ENCODE measurements around the gene MAGIX.
A peak's percentile ranks its signal among the peaks of the same experiment; 100 is the strongest.
"Not testable (repeated sequence)": the region's sequence is repeated elsewhere in the genome, so short reads cannot be mapped to it uniquely, and the experiment has no call there.

MAGIX gene

GRCh38 chrX:49162620-49163019 is at the start of gene MAGIX:
Gene MAGIX (plus strand): TSS chrX:49162758. CDS start chrX:49162890, 132 bp downstream.
- no peak for DNase-seq

GRCh38 chrX:49116076-49116475 is 46.5 kb upstream of the MAGIX start:
- DNase-seq = no peak

DNA sequence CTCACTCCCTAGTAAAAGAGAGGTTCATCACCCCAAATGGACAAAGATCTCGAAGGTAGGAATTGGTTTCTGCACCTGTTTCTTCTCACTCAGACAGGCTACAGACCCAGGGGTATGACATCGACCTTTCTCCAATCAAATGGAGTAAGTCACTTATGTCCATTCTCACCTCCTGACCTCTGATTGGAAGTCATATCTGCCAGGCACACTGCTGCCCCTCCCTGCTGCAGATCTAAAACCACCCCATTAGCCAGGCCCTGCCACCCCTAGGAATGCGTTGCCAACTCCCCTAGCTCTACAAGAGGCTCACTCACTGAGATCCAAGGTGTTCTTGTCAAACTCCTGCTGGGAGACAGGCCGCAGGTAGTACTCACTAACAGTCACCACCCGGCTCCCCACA is 45.8 kb upstream of the MAGIX start:
- DNase-seq = no peak

DNA sequence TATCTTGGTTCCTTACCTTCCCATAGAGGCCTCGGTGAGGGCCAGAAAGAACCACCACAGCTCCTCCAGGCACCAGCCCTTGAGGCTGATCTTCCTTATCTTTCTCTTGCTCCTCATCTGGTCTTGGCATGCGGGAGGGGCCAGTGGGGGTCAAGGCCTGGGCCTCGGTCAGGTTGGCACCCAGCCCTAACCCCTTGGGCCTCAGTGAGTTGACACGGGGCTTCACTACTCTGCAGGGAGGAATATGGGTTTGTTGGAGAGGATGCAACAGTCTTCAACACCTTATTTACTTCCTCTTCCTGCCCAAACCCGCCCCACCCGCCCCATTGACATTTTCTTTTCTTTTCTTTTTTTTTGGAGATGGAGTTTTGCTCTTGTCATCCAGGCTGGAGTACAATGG is 45.0 kb upstream of the MAGIX start:
- no peak for DNase-seq

- no peak for DNase-seq
These were observed 42.5 kb upstream of the MAGIX start for GRCh38 chrX:49120091-49120490.

DNA sequence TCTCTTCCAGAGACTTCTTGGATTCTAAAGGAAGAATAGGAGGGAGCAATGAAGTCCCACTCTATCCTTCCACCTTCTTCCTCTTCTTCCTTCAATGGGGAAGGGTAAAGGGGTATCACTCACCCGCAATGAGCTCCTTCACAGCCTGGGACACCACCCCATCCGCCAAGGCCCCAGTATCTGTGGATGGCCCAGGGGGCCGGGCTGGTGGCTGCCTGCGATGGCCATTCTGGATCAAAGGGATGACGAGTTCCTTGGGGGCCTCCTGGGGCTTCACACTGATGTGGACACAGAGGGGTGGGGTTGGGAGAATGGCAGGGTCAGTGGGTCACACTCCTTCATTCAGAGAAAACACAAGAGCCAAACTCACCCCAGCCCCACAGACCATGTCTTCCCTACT is 40.1 kb upstream of the MAGIX start:
- no peak for DNase-seq

GRCh38 chrX:49127742-49128258 is 34.8 kb upstream of the MAGIX start:
- DNase-seq = not testable (repeated sequence)

DNA sequence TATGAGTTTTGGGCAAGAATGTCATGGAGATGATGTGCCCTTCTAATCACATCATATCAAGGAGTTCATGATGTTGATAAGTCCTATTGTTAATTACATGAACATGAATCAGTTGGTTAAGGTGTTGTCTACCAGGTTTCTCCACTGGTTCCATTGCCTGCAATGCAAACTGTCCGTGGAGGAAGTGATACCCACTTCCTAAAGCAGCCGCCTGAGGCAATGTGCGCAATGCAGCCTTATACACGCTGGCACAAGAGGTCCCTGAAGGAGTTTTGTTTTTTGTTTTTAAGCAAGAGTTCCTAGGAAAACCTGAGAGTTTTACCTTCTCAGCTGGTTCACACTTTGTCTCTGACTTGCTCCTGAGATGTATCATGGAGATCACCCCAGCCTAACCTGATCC is 33.1 kb upstream of the MAGIX start:
- DNase-seq = no peak

DNA sequence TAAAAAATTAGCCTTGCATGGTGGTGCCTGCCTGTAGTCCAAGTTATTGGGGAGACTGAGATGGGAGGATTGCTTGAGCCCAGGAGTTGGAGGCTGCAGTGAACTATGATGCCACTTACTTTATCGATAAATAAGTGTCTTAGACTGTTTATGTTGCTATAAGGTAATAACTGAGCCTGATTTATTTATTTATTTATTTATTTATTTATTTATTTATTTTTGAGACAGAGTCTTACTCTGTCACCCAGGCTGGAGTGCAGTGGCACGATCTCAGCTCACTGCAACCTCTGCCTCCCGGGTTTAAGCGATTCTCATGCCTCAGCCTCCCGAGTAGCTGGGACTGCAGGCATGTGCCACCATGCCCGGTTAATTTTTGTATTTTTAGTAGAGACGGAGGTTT is 30.3 kb upstream of the MAGIX start:
- DNase-seq = not testable (repeated sequence)

DNA sequence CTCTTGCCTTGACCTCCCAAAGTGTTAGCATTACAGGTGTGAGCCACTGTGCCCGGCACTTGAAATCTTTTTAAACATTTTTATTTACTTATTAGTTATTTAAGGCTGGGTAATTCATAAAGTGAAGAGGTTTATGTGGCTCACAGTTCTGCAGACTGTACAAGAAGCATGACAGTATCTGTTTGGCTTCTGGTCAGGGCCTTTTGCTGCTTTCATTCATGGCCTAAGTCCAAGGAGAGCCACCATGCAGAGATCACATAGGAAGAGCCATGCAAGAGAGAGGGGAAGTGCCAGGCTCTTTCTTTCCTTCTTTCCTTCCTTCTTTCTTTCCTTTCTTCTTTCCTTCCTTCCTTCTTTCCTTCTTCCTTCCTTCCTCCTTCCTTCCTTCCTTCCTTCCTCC is 28.8 kb upstream of the MAGIX start:
- no peak for DNase-seq

GRCh38 chrX:49137492-49137891 is 25.1 kb upstream of the MAGIX start:
- DNase-seq = no peak

GRCh38 chrX:49139713-49140112 is 22.8 kb upstream of the MAGIX start:
- no peak for DNase-seq

DNA sequence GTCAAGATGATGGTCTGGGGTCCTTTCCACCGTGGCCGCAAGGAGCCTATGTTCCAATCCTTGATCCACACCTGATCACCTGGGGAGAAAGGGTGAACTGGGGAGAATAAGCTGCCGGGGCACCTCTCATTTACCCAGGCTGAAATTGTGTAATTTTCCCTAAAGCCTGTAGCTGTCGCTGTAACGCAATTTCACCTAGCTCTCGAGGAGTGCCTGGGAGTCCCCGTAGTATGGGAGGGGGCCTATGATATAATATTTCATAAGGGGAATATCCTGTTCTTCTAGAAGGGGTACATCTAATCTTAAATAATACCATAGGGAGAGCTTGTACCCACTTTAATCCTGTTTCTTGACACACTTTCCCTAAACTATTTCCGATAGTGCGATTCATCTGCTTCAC is 20.3 kb upstream of the MAGIX start:
- not testable (repeated sequence) for DNase-seq

DNA sequence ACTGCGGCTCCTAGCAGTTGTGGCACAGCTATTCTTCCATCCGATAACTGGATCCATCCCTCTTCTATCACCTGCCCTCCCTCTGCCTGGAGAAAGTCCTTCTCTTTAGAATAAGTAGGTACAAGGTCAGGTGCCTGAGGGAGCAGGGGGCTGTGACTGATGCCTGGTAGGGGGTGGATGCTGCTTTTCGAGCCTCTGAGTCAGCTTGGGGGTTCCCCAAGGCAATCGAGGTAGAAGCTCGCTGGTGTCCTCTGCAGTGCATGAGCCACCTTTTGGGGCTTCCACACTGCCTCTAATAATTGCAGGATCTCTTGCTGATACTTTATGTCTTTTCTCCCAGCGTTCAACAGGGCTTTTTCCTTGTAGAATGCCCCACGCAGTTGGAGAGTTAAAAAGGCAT is 19.4 kb upstream of the MAGIX start:
- not testable (repeated sequence) for DNase-seq

GRCh38 chrX:49147282-49147681 is 15.3 kb upstream of the MAGIX start:
- DNase-seq = no peak

DNA sequence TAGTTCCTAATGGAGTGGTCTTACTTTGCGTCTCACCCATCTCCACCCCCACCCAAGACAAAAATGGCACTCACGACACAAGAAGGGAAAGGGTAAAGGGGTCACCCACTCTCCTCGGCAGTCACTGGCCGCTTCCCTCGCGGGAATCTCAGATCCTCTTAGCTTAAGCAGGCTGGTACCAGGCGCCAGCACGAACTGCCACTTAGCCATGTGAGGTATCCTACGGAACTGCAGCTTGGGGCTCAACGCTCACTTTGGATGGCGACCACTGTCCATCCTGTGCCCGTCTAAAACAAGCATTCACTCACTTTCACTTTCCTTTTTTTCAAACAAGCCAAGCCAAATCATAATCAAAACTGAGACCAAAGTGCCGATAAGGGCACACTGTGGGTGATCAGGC is 14.6 kb upstream of the MAGIX start:
- DNase-seq = no peak

DNA sequence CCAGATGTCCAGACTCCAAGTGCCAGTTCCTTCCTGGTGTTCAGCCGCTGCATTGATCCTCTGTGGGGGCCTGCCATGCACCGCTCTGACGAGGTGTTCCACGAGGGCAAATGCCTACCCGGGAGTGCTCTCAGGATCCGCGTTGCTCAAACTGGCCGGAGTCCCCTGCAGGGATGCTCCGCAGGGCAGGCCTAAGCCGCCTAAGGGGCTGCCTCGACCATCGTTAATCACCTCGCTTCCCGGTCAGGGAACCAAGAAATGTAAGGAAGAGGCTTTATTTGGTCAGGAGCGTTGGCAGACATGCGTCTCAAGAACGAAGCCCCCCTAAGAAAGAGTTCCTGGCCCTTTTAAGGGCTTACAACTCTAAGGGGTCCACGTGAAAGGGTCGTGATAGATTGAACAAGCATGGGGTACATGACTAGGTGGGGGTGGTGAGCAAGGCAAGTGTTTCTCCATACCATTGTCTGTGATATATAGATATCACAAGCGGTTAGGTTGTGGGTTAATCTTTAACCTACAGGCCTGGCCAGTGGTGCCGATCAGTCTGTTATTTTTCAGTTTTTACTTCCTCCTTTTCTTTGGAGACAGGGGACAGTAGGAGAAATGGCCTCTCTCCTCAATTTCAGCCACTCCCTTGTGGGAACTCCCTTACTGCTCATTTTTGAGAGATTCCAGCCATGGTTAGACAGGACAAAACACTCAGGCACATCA is 14.0 kb upstream of the MAGIX start:
- DNase-seq = not testable (repeated sequence)

DNA sequence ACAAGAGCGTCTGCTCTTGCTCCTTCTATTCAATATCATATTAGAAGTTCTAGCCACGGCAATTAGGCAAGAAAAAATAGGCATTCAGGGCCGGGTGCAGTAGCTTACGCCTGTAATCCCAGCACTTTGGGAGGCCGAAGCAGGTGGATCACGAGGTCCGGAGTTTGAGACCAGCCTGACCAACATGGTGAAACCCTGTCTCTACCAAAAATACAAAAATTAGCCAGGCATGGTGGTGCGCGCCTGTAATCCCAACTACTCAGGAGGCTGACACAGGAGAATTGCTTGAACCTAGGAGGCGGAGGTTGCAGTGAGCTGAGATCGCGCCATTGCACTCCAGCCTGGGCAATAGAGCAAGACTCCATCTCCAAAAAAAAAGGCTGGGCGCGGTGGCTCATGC is 13.3 kb upstream of the MAGIX start:
- not testable (repeated sequence) for DNase-seq

DNA sequence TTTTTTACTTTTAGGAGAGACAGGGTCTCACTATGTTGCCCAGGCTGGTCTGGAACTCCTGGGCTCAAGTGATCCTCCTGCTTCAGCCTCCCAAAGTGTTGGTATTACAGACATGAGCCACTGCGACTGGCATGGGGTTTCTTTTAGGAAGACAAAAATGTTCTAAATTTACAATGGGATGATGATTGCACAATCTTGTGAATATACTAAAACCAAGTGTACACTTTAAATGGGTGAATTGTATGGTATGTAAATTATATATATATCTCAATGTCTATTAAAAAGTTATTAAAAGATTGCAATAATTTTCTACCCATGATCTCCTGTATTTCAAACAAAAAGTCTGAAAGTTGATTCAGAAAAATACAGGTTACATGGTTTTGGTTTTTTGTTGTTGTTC is 9.1 kb upstream of the MAGIX start:
- no peak for DNase-seq

DNA sequence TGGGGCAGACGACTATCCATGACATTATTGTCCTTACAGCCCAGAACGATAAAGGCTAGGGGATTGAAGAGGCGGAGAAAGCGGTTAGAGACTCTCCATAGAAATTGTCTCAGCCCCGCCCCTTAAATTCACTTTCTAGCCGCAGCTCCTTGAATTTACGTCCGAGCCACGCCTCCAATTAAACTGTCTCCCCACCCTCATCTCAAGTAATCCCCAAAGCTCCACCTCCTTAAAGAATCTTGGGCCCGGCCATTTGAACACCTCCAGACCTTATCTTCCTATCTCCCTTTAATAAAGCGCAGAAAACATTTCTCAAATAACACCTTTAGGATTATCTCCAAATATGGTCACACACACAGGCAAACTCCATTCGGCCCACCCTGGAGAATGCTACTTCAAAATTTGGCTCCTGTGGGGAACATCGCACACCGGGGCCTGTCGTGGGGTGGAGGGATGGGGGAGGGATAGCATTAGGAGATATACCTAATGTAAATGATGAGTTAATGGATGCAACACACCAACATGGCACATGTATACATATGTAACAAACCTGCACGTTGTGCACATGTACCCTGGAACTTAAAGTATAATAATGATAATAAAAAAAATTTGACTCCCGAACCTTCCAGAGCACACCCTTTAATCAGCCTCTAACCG is 7.2 kb upstream of the MAGIX start:
- DNase-seq = no peak

DNA sequence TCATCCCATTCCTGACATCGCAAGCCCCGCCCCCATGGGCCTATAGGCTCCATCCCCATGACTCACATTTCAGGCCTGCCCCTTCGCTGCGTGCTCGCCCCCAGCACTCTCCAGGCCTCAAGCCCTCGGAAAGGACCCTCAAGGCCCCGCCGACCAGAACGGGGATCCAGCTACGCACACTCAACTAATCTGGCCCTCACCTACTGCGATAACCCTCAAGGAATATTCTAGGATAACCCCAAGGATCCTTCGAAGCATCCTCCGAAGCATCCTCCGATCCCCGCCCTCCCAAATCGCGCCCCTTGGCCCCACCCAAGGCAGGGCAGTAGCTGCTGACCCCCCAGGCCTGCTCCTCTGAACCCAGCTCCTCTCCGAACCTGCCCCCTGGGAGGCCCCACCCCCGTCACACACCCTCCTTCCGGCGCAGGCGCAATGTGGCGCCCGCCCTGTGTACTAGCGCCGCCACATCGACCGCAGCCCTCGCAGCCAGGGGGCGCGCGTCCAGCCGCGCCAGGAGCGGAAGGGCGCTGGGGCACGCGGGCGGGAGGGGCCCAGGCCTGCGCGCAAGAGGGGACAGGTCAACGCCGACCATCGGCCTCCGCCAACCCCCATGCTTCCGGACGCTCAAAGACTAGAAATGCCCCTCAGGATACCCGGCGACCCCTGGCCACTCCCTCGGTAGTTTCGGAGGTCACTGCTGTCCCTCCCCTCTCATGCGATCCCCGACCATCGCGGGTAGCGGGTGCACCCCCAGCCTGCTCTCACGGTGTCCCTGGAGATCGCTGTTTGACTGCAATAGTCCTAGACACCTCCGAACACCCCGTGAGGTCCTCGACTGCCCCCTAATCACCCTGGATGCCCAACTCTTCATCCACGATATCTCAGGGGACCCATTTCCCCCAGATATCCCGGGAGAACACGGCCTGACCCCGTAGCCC is 6.4 kb upstream of the MAGIX start:
- peak; percentile 83 for DNase-seq

DNA sequence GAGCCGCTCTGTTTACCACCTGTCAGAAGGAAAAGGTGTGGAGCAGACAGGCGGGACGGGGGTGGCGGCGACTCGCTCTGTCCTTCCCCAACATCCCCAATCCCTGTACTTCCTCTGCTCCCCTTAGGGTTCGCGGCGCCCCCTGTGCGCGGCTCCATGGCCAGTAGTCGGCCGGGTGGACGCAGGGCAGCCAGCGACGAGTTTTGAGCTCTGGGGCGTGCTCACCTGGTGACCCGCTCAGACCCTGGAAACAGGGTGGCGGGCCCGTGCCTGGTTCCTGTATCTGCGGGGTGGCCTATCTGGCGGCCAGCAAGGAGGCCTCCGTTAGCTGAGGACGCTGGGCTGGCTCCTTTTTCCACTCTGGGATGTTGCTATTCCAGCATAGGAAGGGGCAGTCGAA is 5.4 kb upstream of the MAGIX start:
- no peak for DNase-seq

DNA sequence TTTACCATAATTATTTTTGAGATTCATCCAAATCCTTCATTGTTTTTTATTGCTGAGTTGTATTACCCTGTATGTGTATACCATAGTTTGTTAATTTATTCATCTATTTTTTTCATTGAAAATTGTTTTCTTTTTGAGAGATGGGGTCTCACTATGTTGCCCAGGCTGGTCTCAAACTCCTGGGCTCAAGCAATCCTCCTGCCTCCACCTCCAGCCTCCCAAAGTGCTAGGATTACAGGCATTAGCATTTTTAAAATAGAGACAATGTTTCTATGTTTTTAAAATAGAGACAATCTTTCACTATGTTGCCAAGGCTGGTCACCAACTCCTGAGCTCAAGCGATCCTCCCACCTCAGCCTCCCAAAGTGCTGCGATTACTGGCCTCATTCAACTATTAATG is 1.6 kb upstream of the MAGIX start:
- no peak for DNase-seq

Data from activated CD8-positive, alpha-beta memory T cell treated with anti-CD3 and anti-CD28 coated beads, Interleukin-2, amount 50 U/mL, for 4 hours (primary cell).